GM21515 (cell line): ENCODE data around the gene CCDC74A.
"Not testable (repeated sequence)": the region's sequence is repeated elsewhere in the genome, so short reads cannot be mapped to it uniquely, and the experiment has no call there.

Experiments
- ATAC-seq: cut with Tn5 transposase; IDR thresholded peaks from one replicate; pipeline ENCODE4 v1.9.1; 2021; ENCODE audit not compliant: unreplicated experiment

Gene CCDC74A

DNA sequence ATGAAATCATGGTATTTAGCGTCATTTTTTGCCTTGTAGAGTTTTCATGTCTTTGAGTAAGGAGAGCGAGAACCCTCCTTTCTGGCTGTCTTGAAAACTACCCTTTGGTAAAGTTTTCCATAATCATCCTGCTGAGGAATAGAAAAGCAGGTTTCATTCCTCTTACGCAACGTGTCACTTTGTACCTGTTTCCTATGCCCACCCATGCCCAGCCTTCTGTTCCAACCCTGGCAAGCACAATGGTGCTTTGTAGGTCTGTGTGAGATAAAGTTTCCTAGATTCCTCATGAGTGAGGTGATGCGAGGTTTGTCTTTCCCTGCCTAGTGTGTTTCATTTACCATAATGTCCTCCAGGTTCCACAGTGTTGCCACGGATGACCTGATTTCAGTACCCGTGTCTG is 29.3 kb downstream of the CCDC74A start:
- no peak for ATAC-seq

DNA sequence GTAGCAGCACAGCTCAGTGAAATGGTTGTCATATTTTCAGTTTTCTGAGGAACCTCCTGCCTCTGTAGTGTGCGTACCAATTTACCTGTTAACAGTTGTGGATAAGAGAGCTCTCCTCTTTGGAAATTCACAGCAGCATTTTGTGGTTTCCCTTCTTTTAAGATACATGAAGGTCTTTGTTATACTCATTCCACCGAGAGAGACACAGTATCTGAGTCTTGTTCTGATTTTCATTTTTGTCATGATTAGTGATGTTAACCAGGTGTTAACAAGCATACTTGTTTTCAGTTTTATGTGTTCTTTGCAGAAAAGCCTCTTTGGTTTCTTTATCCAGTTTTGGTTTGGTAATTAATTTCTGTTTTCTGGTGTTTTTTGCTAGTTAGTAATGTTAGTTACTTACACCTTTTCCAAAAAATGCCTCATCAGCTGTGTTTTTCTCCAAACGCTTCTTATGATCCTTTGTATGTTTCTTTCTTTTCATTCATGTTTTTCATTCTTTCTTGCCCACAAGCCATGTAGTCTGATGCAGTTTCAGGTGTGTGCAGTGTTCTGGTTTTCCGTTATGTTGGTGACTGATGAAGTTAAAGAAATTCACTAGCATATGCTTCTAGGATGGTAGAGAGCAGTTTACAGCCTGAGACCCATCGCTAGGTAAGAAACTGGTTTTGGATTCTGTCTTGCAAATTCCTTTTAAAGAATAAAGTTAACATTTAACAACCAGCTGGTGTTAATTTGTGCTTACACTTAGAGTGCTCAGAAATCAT is 30.1 kb downstream of the CCDC74A start:
- ATAC-seq, result no peak

DNA sequence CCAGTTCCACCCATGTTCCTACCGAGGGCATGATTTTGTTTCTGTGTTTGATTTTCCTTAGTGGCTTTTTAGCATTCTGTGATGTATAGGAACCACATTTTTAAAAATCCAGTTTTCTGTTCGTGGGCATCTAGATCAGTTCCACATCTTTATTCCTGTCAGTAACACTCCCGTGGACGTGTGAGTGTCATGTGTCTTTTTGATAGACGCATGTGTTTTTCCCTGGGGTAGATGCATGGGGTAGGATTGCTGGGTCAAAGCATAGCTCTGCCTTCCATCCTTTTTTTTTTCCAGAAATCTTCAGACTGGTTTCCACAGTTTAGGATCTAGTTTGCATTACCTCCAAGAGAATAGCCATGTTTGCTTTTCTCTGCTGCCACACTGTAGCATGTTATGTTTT is 38.7 kb downstream of the CCDC74A start:
- ATAC-seq, result no peak

DNA sequence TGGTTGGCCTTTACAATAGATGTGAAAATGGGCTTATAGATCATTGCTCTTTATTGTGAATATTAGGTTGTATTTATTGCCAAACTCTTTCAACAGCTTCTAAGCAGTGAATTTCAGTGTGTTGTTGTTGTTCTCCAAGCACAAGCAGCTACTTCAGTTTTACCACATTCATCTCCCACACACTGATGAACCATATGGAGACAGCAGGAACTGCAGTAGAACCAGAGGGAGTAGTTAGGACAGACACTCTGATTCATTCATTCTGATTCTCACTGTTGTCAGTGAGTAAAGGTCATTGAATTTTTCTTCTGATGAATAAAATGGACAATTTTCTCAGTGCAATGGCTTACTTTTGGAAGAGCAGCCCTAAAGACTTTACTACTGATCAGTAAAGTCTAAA is 40.2 kb downstream of the CCDC74A start:
- ATAC-seq, result no peak

DNA sequence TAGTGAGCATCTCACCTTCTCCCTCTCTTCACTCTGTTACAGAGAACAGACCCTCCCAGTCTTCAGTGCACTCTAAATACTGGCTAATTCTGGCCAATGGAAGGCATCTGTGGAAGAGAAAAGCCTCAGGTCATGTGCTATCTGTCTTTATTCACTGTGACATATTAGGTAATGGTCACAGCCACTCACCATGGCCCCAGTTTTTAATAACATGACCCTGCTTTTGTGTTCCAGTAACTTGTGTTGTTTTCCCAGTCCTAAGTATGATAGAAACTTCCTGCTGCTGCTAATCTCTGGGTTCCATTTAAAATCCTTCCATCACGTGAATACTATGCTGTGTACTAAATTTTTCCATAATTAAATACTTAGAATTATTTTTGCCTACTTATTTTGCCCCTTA is 40.7 kb downstream of the CCDC74A start:
- ATAC-seq, result not testable (repeated sequence)

DNA sequence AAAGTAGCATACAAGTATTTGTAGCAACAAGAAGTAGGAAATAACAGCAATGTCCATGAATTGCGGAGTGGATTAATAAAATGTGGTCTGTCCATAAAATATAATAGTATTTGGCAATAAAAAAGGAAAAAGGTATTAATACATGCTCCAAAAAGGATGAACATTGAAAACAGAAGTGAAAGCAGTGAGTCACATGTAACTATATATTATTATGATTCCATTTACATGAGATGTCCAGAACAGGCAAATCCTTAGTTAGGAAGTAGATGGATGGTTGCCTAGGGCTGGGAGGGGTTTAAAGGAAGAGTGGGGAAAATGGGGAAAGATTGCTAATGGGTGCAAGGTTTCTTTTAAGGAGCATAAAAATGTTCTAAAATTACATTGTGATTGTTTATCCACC is 44.5 kb downstream of the CCDC74A start:
- ATAC-seq, result no peak

DNA sequence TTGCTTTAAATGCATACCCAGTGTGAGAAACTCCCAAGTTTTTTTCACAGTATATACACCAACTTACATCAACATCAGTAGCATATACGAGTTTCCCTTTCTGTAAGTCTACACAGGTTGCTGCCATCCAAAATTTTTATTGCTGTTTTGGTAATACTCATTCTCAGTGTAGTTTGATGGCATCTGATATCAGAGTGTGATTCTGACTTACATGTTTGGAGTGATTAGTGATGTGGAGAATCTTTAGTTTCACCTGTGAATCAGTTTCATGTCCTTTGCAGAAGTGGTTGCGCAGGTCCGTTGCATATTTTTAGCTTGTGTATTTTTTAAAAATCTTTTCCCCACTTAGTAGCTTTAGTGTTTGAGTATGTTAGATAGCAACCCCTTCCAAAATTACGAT is 50.1 kb downstream of the CCDC74A start:
- no peak for ATAC-seq

DNA sequence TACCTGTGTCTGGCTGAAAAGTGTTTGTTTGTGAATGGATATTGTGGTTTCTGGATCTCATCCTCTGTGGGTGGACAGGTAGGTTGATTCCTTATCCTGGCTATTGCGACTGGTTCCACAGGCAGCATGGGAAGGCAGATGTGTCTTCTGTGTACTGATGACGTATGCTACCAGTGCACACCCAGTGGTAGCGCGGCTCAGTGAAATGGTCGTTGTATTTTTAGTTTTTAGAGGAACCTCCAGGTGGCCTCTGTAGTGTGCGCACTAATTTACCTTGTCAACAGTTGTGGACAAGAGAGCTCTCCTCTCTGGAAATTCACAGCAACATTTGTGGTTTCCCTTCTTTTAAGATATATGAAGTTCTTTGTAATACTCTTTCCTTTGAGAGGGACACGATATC is 52.5 kb downstream of the CCDC74A start:
- no peak for ATAC-seq
